Measurements from ENCODE around the gene HAPSTR1.

The HAPSTR1 gene

DNA sequence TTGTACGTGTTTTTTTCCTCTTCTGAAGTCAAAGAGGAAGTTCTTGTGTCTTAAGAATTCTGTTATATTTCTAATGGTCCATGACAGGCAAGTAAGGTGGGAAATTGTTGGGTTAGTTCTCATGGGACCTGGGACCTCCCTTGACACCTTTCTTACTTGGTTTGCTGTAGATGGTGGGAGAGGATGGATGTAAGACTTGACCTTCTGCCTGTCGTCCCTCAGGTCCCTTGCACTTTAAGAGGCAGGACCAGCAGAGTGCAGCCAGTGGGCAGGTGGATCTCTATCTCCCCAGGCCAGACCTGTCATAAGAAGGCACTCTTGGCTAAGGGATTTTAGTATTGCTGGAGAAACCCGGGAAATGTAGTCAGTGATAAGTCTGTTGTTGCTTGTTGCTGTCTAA, 12.1 kb downstream of the HAPSTR1 start:
- Histone ChIP-seq H3K9me3 (no peaks in the 10 kb centered on the region), H3K4me1 (peaks cover 0 to 100% (median 80%) of the 10 kb centered on the region in 4 donors), H3K27me3 (no peaks in the 10 kb centered on the region), H3K27ac (no peak overlapping the region), H3K36me3 (peaks cover 32 to 40% (median 34%) of the 10 kb centered on the region in 3 donors), H3K4me3 (no peak overlapping the region)
- no peak for DNase-seq
- TF ChIP-seq, protein P1, sequence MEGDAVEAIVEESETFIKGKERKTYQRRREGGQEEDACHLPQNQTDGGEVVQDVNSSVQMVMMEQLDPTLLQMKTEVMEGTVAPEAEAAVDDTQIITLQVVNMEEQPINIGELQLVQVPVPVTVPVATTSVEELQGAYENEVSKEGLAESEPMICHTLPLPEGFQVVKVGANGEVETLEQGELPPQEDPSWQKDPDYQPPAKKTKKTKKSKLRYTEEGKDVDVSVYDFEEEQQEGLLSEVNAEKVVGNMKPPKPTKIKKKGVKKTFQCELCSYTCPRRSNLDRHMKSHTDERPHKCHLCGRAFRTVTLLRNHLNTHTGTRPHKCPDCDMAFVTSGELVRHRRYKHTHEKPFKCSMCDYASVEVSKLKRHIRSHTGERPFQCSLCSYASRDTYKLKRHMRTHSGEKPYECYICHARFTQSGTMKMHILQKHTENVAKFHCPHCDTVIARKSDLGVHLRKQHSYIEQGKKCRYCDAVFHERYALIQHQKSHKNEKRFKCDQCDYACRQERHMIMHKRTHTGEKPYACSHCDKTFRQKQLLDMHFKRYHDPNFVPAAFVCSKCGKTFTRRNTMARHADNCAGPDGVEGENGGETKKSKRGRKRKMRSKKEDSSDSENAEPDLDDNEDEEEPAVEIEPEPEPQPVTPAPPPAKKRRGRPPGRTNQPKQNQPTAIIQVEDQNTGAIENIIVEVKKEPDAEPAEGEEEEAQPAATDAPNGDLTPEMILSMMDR (IDR thresholded peaks at IDR 0.05), result no peak
- intact Hi-C loops (cut with DNase I; ENCODE audit: low total_unique reads), result no loop called here

DNA sequence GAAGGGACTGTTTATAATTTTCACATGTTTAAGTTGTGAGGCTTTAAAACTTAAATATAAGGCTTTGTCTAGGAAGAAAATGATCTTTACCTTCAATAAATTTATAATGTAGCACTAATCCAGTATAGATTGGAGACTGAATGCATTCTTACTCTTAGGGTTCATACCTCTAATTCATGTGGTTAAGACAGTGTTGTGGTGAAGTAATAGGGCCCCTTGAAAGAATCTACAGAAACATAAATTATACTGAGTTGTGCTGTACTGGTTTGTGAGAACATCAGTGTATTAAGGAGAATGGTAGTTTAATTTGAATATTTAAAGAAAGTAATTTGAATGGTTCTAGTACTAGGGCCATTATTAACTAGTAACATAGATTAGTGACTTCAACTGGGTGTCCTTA, 13.7 kb downstream of the HAPSTR1 start:
- Histone ChIP-seq H3K4me1 (peaks cover 0 to 100% (median 81%) of the 10 kb centered on the region in 4 donors), H3K36me3 (peaks cover 34 to 45% (median 39%) of the 10 kb centered on the region in 3 donors), H3K27ac (no peak overlapping the region), H3K27me3 (no peaks in the 10 kb centered on the region), H3K4me3 (no peak overlapping the region), H3K9me3 (no peaks in the 10 kb centered on the region)
- intact Hi-C loops (cut with DNase I; ENCODE audit: low total_unique reads), result no loop called here
- DNase-seq, result no peak
- TF ChIP-seq, protein P1 (IDR thresholded peaks at IDR 0.05), result no peak

DNA sequence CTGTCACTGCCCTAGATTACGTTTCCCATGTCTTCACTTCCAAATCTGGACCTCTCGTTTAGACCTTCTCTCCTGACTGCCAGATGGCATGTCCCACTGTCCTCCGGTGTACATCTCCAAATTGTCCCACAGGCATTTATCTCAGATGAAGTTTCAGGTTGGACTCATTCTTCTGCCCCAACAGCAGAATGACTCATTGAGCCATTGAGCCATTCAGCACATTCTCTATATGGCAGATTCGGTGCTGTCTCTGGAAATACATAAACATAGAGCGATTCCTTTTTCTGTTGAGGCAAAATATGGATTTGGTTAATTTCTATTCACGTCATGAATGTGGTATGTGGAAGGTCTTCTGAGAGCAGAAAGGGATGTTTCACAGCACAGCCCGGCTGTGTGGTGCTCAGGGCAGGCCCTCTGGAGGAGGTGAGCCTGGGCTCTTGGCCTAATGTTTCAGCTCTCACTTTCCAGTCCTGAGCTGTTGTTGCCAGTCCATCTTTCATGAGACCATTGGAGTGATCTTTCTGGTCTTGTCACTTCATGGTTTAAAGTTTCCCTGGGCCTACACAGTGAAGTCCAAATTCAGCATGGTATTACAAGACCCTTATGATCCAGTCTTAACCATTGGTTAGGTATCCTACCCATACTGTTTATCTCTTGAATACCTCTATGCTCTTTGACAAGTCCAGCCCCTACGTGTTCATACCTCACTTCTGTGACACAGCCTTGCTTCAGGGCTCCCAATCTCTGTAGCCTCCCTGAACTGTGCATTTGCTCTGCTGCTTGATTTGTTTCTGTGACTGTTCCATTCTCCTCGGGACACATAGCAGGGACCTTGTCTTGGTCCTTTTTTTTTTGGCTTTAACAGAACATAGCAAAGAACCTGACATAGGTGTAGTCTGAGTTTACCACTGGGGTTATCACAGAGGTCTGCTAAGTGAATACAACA, 15.9 kb downstream of the HAPSTR1 start:
- DNase-seq, result no peak
- peaks cover 32 to 45% (median 34%) of the 10 kb centered on the region in 3 donors for H3K36me3 ChIP-seq
- peaks cover 0 to 100% (median 82%) of the 10 kb centered on the region in 4 donors for H3K4me1 ChIP-seq
- TF ChIP-seq, protein P1 (IDR thresholded peaks at IDR 0.05), result no peak
- H3K27ac ChIP-seq, result no peak overlapping the region
- no peaks in the 10 kb centered on the region for H3K9me3 ChIP-seq
- intact Hi-C loops (cut with DNase I; ENCODE audit: low total_unique reads), result no loop called here
- H3K4me3 ChIP-seq, result no peak overlapping the region
- H3K27me3 ChIP-seq, result no peaks in the 10 kb centered on the region

DNA sequence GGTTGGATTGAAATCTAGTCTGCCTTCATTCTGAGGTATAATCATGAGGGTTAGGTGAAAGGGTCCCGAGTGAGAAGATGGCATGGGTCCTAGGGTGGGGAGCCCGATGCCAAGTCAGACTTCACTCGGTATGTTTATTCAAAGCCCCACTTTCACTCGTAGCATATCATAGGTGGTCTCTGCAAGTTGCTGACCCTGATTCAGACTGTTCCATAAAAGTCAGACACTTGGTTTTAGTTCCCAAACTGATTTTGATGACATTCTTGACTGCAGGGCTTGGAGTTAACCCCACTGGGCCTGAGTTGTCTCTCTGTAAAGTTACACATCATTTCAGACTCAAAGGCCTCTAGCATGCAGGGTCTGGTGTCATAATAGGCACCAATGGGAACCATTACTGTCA, 17.8 kb downstream of the HAPSTR1 start:
- TF ChIP-seq, protein P1 (IDR thresholded peaks at IDR 0.05), result no peak
- intact Hi-C loops (cut with DNase I; ENCODE audit: low total_unique reads), result no loop called here
- H3K27me3 ChIP-seq, result no peaks in the 10 kb centered on the region
- DNase-seq, result no peak
- H3K4me1 ChIP-seq, result peaks cover 0 to 100% (median 80%) of the 10 kb centered on the region in 4 donors
- H3K4me3 ChIP-seq, result no peak overlapping the region
- H3K27ac ChIP-seq, result no peak overlapping the region
- H3K9me3 ChIP-seq, result no peaks in the 10 kb centered on the region
- peaks cover 17 to 31% (median 19%) of the 10 kb centered on the region in 3 donors for H3K36me3 ChIP-seq

DNA sequence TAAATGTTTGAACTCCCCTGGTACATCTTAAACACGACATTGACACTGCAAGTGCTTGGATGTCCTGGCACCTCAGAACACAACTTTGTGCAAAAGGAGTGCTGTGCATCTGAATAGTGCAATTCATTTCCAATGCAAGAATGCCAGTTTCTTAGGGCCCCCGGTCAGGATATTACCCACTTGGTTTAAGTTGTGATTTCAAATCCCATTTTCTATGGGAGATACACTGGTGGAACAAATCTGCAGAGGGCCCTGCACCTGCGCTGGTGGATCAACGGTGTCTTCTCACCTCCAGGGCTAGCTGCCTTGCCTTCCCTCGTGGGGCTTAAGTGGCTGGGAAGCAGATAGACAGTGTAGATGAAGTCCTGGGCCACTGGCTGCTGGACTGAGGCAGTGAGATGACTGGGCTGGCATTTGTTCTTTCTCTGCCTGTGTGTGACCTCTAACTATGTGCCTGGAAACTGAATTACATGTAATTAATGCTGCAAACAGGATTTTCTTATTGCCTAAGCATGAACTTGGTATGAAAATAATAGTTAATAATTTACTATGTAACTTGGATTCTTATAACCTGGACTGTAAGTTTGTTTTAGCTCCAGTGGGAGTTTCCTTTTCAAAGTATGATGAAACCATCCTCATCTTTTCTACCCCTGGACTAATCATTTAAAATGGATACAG, 20.9 kb downstream of the HAPSTR1 start:
- Histone ChIP-seq H3K4me3 (no peak overlapping the region), H3K27ac (no peak overlapping the region), H3K9me3 (no peaks in the 10 kb centered on the region), H3K36me3 (peaks cover 17 to 24% (median 20%) of the 10 kb centered on the region in 3 donors), H3K27me3 (no peaks in the 10 kb centered on the region), H3K4me1 (peaks cover 0 to 96% (median 70%) of the 10 kb centered on the region in 4 donors)
- no peak for DNase-seq
- intact Hi-C loops (cut with DNase I; ENCODE audit: low total_unique reads), result no loop called here
- TF ChIP-seq, protein P1 (IDR thresholded peaks at IDR 0.05), result no peak
